PC-3 (cell line): ENCODE results near the gene CCR4. TPM values are rescaled to one million over a fixed set of nuclear protein-coding genes. Genes with fewer than 3 reads are reported as not detected.

Experiments used
- ATAC-seq: fragments of 200-7000 bp; cut with Tn5 transposase; 2 replicates; pipeline ENCODE4 v1.9.1; 2020; ENCODE audit warnings: mild to moderate bottlenecking, moderate library complexity
- BruUV-seq: library from RNA; stranded (reverse); fragments of 400-500 nt; replicated peaks from 2 replicates; lab custom pipeline; 2021; lab: Mats Ljungman, UMichigan
- CTCF ChIA-PET: fragments of 300-600 bp; sonication (Branson Sonifier 250); formaldehyde crosslinking; loops from one replicate; lab custom pipeline; 2022; ENCODE audit warnings: antibody characterized with exemption; lab: Charles Lee
- POLR2A ChIA-PET: fragments of 300-600 bp; sonication (Branson Sonifier 250); formaldehyde crosslinking; loops from one replicate; lab custom pipeline; 2022; ENCODE audit warnings: antibody characterized with exemption; ENCODE audit not compliant: unreplicated experiment; lab: Charles Lee
- DNase-seq: peaks from one replicate; pipeline ENCODE4 v3.0.0-alpha.2; 2015
- H2AFZ ChIP-seq: fragments of 300-600 bp; sonication (generic); 2 replicates; pipeline ENCODE4 v1.6.0; 2016; ENCODE audit warnings: antibody characterized with exemption, low read length
- H3F3A ChIP-seq: fragments of 300-600 bp; sonication (generic); one replicate; pipeline ENCODE4 v1.6.0; 2017; ENCODE audit warnings: antibody characterized with exemption, low read length, control low read depth, mild to moderate bottlenecking; ENCODE audit not compliant: unreplicated experiment
- H3K27ac ChIP-seq: fragments of 300-600 bp; sonication (generic); 2 replicates; pipeline ENCODE4 v1.5.1; 2016; ENCODE audit warnings: mild to moderate bottlenecking, low read length
- H3K27me3 ChIP-seq: fragments of 300-600 bp; sonication (generic); 2 replicates; pipeline ENCODE4 v1.6.1; 2016; ENCODE audit warnings: low read length, mixed read lengths
- H3K36me3 ChIP-seq: fragments of 300-600 bp; sonication (generic); 2 replicates; pipeline ENCODE4 v1.6.1; 2016; ENCODE audit warnings: low read depth, mixed run types, low read length, mixed read lengths
- H3K4me1 ChIP-seq: fragments of 300-600 bp; sonication (generic); 2 replicates; pipeline ENCODE4 v1.5.1; 2016; ENCODE audit warnings: low read length; ENCODE audit not compliant: insufficient read depth
- H3K4me2 ChIP-seq: fragments of 300-600 bp; sonication (generic); 2 replicates; pipeline ENCODE4 v1.6.0; 2016; ENCODE audit warnings: low read length
- H3K4me3 ChIP-seq: fragments of 300-600 bp; sonication (generic); 2 replicates; pipeline ENCODE4 v1.5.1; 2016; ENCODE audit warnings: mild to moderate bottlenecking, low read length, mixed read lengths
- H3K79me2 ChIP-seq: fragments of 300-600 bp; sonication (generic); 2 replicates; pipeline ENCODE4 v1.6.1; 2017; ENCODE audit warnings: low read length, mixed read lengths
- H3K9ac ChIP-seq: fragments of 300-600 bp; sonication (generic); 2 replicates; pipeline ENCODE4 v1.6.0; 2016; ENCODE audit warnings: mild to moderate bottlenecking, low read length
- H3K9me2 ChIP-seq: fragments of 300-600 bp; sonication (generic); replicated peaks from 2 replicates; pipeline ENCODE4 v1.6.1; 2016; ENCODE audit warnings: mixed run types, low read length, mixed read lengths
- H3K9me3 ChIP-seq: fragments of 300-600 bp; sonication (generic); 2 replicates; pipeline ENCODE4 v1.6.1; 2016; ENCODE audit warnings: low read length, mixed read lengths
- H4K20me1 ChIP-seq: fragments of 300-600 bp; sonication (generic); 2 replicates; pipeline ENCODE4 v1.6.1; 2016; ENCODE audit warnings: low read length, mixed read lengths
- CTCF ChIP-seq: fragments of 300-600 bp; sonication (generic); conservative IDR thresholded peaks from 2 replicates; pipeline ENCODE4 v1.5.1; 2017; ENCODE audit warnings: antibody characterized with exemption, low read depth, mild to moderate bottlenecking, low read length
- EZH2 ChIP-seq: fragments of 300-600 bp; sonication (generic); IDR thresholded peaks from one replicate; pipeline ENCODE4 v1.6.1; 2017; ENCODE audit warnings: antibody characterized with exemption, mild to moderate bottlenecking, low read length; ENCODE audit not compliant: unreplicated experiment
- EZH2phosphoT487 ChIP-seq: fragments of 300-600 bp; sonication (generic); IDR thresholded peaks from 2 replicates; pipeline ENCODE4 v1.6.1; 2018; ENCODE audit warnings: mild to moderate bottlenecking, antibody characterized with exemption, low read length, borderline replicate concordance
- intact Hi-C: fragments of 100-400 bp; cut with micrococcal nuclease; formaldehyde crosslinking; loops from 2 replicates; pipeline ENCODE4 v1.9.0; 2023
- total RNA-seq: library from RNA; depleted of rRNA; stranded (reverse); fragments of >200 nt; gene quantifications from 2 replicates; pipeline ENCODE4 v1.2.3, GENCODE V29; 2014; rRNA removed

The CCR4 gene
- total RNA-seq, 1 experiment from 2014 or later = 0.29 TPM

GRCh38 chr3:33003308-33003707 is 51.9 kb downstream of the CCR4 start:
- H3K9ac ChIP-seq = no peak overlapping the region
- no peaks in the 10 kb centered on the region for H3K9me2 ChIP-seq
- DNase-seq (no peak), ATAC-seq (no peak)
- no peak overlapping the region for H2AFZ ChIP-seq
- ChIA-PET POLR2A (no interaction called here), CTCF (interaction anchor here (0.6 kb wide), 1 partner anchor 767 kb away, joined by 4 read pairs; no protein-coding TSS in a partner anchor)
- H4K20me1 ChIP-seq = no peaks in the 10 kb centered on the region
- no peak overlapping the region for H3K27ac ChIP-seq
- no peaks in the 10 kb centered on the region for H3K79me2 ChIP-seq
- intact Hi-C loops = no loop called here
- no peak overlapping the region for H3K4me3 ChIP-seq
- TF ChIP-seq CTCF = no peak
- no peak overlapping the region for H3K4me2 ChIP-seq
- no peaks in the 10 kb centered on the region for H3K27me3 ChIP-seq
- H3K36me3 ChIP-seq = no peaks in the 10 kb centered on the region
- no TSS peak for BruUV-seq
- no peaks in the 10 kb centered on the region for H3F3A ChIP-seq
- H3K9me3 ChIP-seq = no peaks in the 10 kb centered on the region
- H3K4me1 ChIP-seq = no peaks in the 10 kb centered on the region

- Histone ChIP-seq H2AFZ (no peak overlapping the region), H3K4me1 (no peaks in the 10 kb centered on the region), H3K4me2 (no peak overlapping the region), H3K27ac (no peak overlapping the region), H4K20me1 (no peaks in the 10 kb centered on the region), H3K27me3 (no peaks in the 10 kb centered on the region), H3K9me2 (no peaks in the 10 kb centered on the region), H3K79me2 (no peaks in the 10 kb centered on the region), H3K4me3 (no peak overlapping the region), H3K36me3 (no peaks in the 10 kb centered on the region), H3K9ac (no peak overlapping the region), H3K9me3 (no peaks in the 10 kb centered on the region), H3F3A (no peaks in the 10 kb centered on the region)
- no peak for DNase-seq
- ChIA-PET POLR2A (no interaction called here), CTCF (interaction anchor here (0.6 kb wide), 1 partner anchor 15 kb away, joined by 4 read pairs; no protein-coding TSS in a partner anchor)
- no peak for TF ChIP-seq CTCF
- TF ChIP-seq EZH2 = no peak
- ATAC-seq = no peak
- intact Hi-C loops = no loop called here
- BruUV-seq = no TSS peak
These were observed 52.8 kb downstream of the CCR4 start for GRCh38 chr3:33004205-33004604.

GRCh38 chr3:33004961-33005360 is 53.5 kb downstream of the CCR4 start:
- no peaks in the 10 kb centered on the region for H4K20me1 ChIP-seq
- no peaks in the 10 kb centered on the region for H3K9me3 ChIP-seq
- H3K9ac ChIP-seq = no peak overlapping the region
- H3K4me1 ChIP-seq = no peaks in the 10 kb centered on the region
- no peak overlapping the region for H3K27ac ChIP-seq
- TF ChIP-seq EZH2phosphoT487 (no peak), CTCF (no peak), EZH2 (no peak)
- no peak for DNase-seq
- no TSS peak for BruUV-seq
- CTCF ChIA-PET = no interaction called here
- H3K4me2 ChIP-seq = no peak overlapping the region
- H3K27me3 ChIP-seq = no peaks in the 10 kb centered on the region
- no peak overlapping the region for H2AFZ ChIP-seq
- intact Hi-C loops = no loop called here
- ATAC-seq = no peak
- no peak overlapping the region for H3K4me3 ChIP-seq
- H3K79me2 ChIP-seq = no peaks in the 10 kb centered on the region
- H3K36me3 ChIP-seq = no peaks in the 10 kb centered on the region
- no peaks in the 10 kb centered on the region for H3K9me2 ChIP-seq
- H3F3A ChIP-seq = no peaks in the 10 kb centered on the region
- POLR2A ChIA-PET = no interaction called here

Other genes starting within 250 kb of the CCR4 start
- 0.11 and 0.17 TPM in 2 replicates for gene TRIM71, start 133.6 kb upstream of the CCR4 start, total RNA-seq
- 27.3 and 36.4 TPM in 2 replicates for gene GLB1, start 145.5 kb downstream of the CCR4 start, total RNA-seq
- 4.2 and 4.7 TPM in 2 replicates for gene TMPPE, start 145.5 kb downstream of the CCR4 start, total RNA-seq
- gene CRTAP, start 162.4 kb downstream of the CCR4 start, total RNA-seq = 174 and 184 TPM in 2 replicates